Neural cell (in vitro differentiated cells): ENCODE results near the gene FCMR. TPM values are rescaled to one million over a fixed set of nuclear protein-coding genes. Genes with fewer than 3 reads are reported as not detected.

Experiments
- H2AFZ ChIP-seq: fragments of 200-600, 300-800 bp; sonication (generic), shearing (Covaris generic); 2 replicates; pipeline ENCODE4 v1.6.0; 2014; ENCODE audit warnings: low read depth, mild to moderate bottlenecking, antibody characterized with exemption, low read length, moderate library complexity
- H3F3A ChIP-seq: fragments of 200-600 bp; shearing (Covaris generic); 2 replicates; pipeline ENCODE4 v1.6.1; 2016; ENCODE audit warnings: mild to moderate bottlenecking, moderate library complexity, mixed read lengths, antibody characterized with exemption, low read length; ENCODE audit not compliant: insufficient read depth, poor library complexity, severe bottlenecking
- H3K27ac ChIP-seq: fragments of 200-600, 300-800 bp; sonication (generic), shearing (Covaris generic); 2 replicates; pipeline ENCODE4 v1.5.1; 2014; ENCODE audit warnings: mild to moderate bottlenecking, low read length, moderate library complexity
- H3K27me3 ChIP-seq: fragments of 300-800, 200-600 bp; sonication (generic), shearing (Covaris generic); 2 replicates; pipeline ENCODE4 v1.6.0; 2014; ENCODE audit warnings: mild to moderate bottlenecking, low read depth, low read length, moderate library complexity; ENCODE audit not compliant: insufficient read depth
- H3K36me3 ChIP-seq: fragments of 300-800, 200-600 bp; sonication (generic), shearing (Covaris generic); 2 replicates; pipeline ENCODE4 v1.5.1; 2014; ENCODE audit warnings: mild to moderate bottlenecking, antibody characterized with exemption, low read length, moderate library complexity; ENCODE audit not compliant: insufficient read depth
- H3K4me2 ChIP-seq: fragments of 300-800, 200-600 bp; sonication (generic), shearing (Covaris generic); 2 replicates; pipeline ENCODE4 v1.6.0; 2014; ENCODE audit warnings: mild to moderate bottlenecking, low read length
- H3K4me3 ChIP-seq: fragments of 300-800, 200-600 bp; sonication (generic), shearing (Covaris generic); 2 replicates; pipeline ENCODE4 v1.5.1; 2014; ENCODE audit warnings: mild to moderate bottlenecking, low read length, moderate library complexity
- H3K79me2 ChIP-seq: fragments of 200-600 bp; shearing (Covaris generic); replicated peaks from 2 replicates; pipeline ENCODE4 v1.6.0; 2014; ENCODE audit warnings: mild to moderate bottlenecking, low read length, moderate library complexity; ENCODE audit not compliant: insufficient read depth
- H3K9ac ChIP-seq: fragments of 300-800, 200-600 bp; sonication (generic), shearing (Covaris generic); 2 replicates; pipeline ENCODE4 v1.6.1; 2016; ENCODE audit warnings: mild to moderate bottlenecking, low read length, mixed read lengths
- H3K9me2 ChIP-seq: fragments of 200-600 bp; shearing (Covaris generic); 2 replicates; pipeline ENCODE4 v1.6.1; 2016; ENCODE audit warnings: mild to moderate bottlenecking, low read length, mixed read lengths; ENCODE audit not compliant: insufficient read depth
- H3K9me3 ChIP-seq: fragments of 200-600, 300-800 bp; sonication (generic), shearing (Covaris generic); 2 replicates; pipeline ENCODE4 v1.6.1; 2016; ENCODE audit warnings: mild to moderate bottlenecking, mixed run types, low read length, moderate library complexity, mixed read lengths
- H4K20me1 ChIP-seq: fragments of 200-600 bp; shearing (Covaris generic); 2 replicates; pipeline ENCODE4 v1.6.1; 2016; ENCODE audit warnings: mild to moderate bottlenecking, mixed run types; ENCODE audit not compliant: insufficient read depth
- CTCF ChIP-seq: fragments of 450-650 bp; IDR thresholded peaks from 2 replicates; pipeline ENCODE4 v1.5.1; 2014; ENCODE audit warnings: antibody characterized with exemption, mild to moderate bottlenecking, moderate library complexity; ENCODE audit not compliant: poor library complexity, severe bottlenecking
- EP300 ChIP-seq: fragments of 450-650 bp; conservative IDR thresholded peaks from 2 replicates; pipeline ENCODE4 v1.6.1; 2014; ENCODE audit warnings: antibody characterized with exemption, mild to moderate bottlenecking, moderate library complexity; ENCODE audit not compliant: poor library complexity, severe bottlenecking
- EZH2 ChIP-seq: fragments of 200-600, 300-800 bp; shearing (Covaris generic), sonication (generic); IDR thresholded peaks from 2 replicates; pipeline ENCODE4 v1.6.1; 2014; ENCODE audit warnings: antibody characterized with exemption, low read length, borderline replicate concordance, mild to moderate bottlenecking; ENCODE audit not compliant: insufficient read depth, poor library complexity, severe bottlenecking
- MXI1 ChIP-seq: fragments of 450-650 bp; conservative IDR thresholded peaks from 2 replicates; pipeline ENCODE4 v1.6.1; 2014; ENCODE audit warnings: antibody characterized with exemption, mild to moderate bottlenecking; ENCODE audit not compliant: poor library complexity, severe bottlenecking
- POLR2AphosphoS5 ChIP-seq: IDR thresholded peaks from 2 replicates; pipeline ENCODE4 v1.6.1; 2012
- RAD21 ChIP-seq: fragments of 450-650 bp; conservative IDR thresholded peaks from 2 replicates; pipeline ENCODE4 v1.6.1; 2014; ENCODE audit warnings: antibody characterized with exemption, mild to moderate bottlenecking, moderate library complexity
- REST ChIP-seq: IDR thresholded peaks from 2 replicates; pipeline ENCODE4 v1.6.1; 2012; ENCODE audit warnings: borderline replicate concordance
- SMC3 ChIP-seq: fragments of 450-650 bp; conservative IDR thresholded peaks from 2 replicates; pipeline ENCODE4 v1.6.1; 2014; ENCODE audit warnings: antibody characterized with exemption, mild to moderate bottlenecking, moderate library complexity; ENCODE audit not compliant: poor library complexity
- TAF1 ChIP-seq: IDR thresholded peaks from 2 replicates; pipeline ENCODE4 v1.6.1; 2012; ENCODE audit warnings: low read depth
- polyA plus RNA-seq: library from polyadenylated mRNA; depleted of rRNA; stranded (reverse); fragments of >200 nt; gene quantifications from 2 replicates; pipeline ENCODE4 v1.2.3, GENCODE V29; 2014

The FCMR gene
- polyA plus RNA-seq, 1 donor from 2014 or later, result not detected

- Histone ChIP-seq H4K20me1 (no peaks in the 10 kb centered on the region), H3K79me2 (no peaks in the 10 kb centered on the region), H3K27me3 (peaks cover 16% of the 10 kb centered on the region), H3F3A (no peaks in the 10 kb centered on the region), H2AFZ (no peak overlapping the region), H3K9me2 (no peaks in the 10 kb centered on the region), H3K4me3 (no peak overlapping the region), H3K4me2 (no peak overlapping the region), H3K27ac (no peak overlapping the region), H3K9me3 (no peaks in the 10 kb centered on the region), H3K36me3 (no peaks in the 10 kb centered on the region), H3K9ac (no peak overlapping the region)
- TF ChIP-seq POLR2AphosphoS5 (no peak), EP300 (no peak), CTCF (no peak), TAF1 (no peak), MXI1 (no peak), EZH2 (no peak), SMC3 (no peak), REST (no peak), RAD21 (no peak)
Measured at GRCh38 chr1:206903687-206904086, 18.1 kb downstream of the FCMR start.

- Histone ChIP-seq H3K36me3 (no peaks in the 10 kb centered on the region), H3F3A (no peaks in the 10 kb centered on the region), H3K27me3 (peaks cover 6% of the 10 kb centered on the region), H3K9ac (no peak overlapping the region), H3K4me2 (no peak overlapping the region), H3K79me2 (no peaks in the 10 kb centered on the region), H3K27ac (no peak overlapping the region), H3K9me3 (no peaks in the 10 kb centered on the region), H3K4me3 (no peak overlapping the region), H3K9me2 (no peaks in the 10 kb centered on the region), H2AFZ (no peak overlapping the region), H4K20me1 (no peaks in the 10 kb centered on the region)
- TF ChIP-seq EZH2 (no peak), RAD21 (no peak), MXI1 (no peak), SMC3 (no peak), POLR2AphosphoS5 (no peak), CTCF (no peak)
Measured at GRCh38 chr1:206902702-206903101, 19.0 kb downstream of the FCMR start.
